Neutrophil (primary cell): ENCODE data around the gene SEC62.

Experiments used
- H3K27ac ChIP-seq: fragments of 200-600 bp; sonication (generic); 2 replicates; pipeline ENCODE4 v1.5.1; 2016; ENCODE audit warnings: mild to moderate bottlenecking, moderate library complexity
- H3K27me3 ChIP-seq: fragments of 200-600 bp; sonication (generic); 2 replicates; pipeline ENCODE4 v1.6.0; 2016; ENCODE audit warnings: mild to moderate bottlenecking
- H3K36me3 ChIP-seq: fragments of 200-600 bp; sonication (generic); 2 replicates; pipeline ENCODE4 v1.5.1; 2017
- H3K4me1 ChIP-seq, 2 experiments: fragments of 200-600 bp in 1 of 2; sonication (generic) in 1 of 2; 1 replicate in 1 of 2; 2 replicates in 1 of 2; pipeline versions ENCODE4 v1.5.1 to v1.6.1; 2013 to 2016; ENCODE audit warnings: low read depth in 1 of 2, low read length in 1 of 2, mild to moderate bottlenecking in 1 of 2, moderate library complexity in 1 of 2; ENCODE audit not compliant: control insufficient read depth in 1 of 2, insufficient read depth in 1 of 2
- H3K4me3 ChIP-seq, 2 experiments: fragments of 200-600 bp in 1 of 2; sonication (generic) in 1 of 2; 1 replicate in 1 of 2; 2 replicates in 1 of 2; pipeline ENCODE4 v1.5.1; 2013 to 2016; ENCODE audit warnings: low read depth in 1 of 2, low read length in 1 of 2, mild to moderate bottlenecking in 1 of 2, moderate library complexity in 1 of 2
- H3K9me3 ChIP-seq: fragments of 200-600 bp; sonication (generic); 2 replicates; pipeline ENCODE4 v1.5.1; 2016
- CTCF ChIP-seq: fragments of 200-600 bp; sonication (generic); IDR thresholded peaks from 2 replicates; pipeline ENCODE4 v1.5.1; 2016; ENCODE audit warnings: antibody characterized with exemption

SEC62 gene

GRCh38 chr3:169955406-169955805 lies 11.2 kb upstream of the SEC62 start:
- no peak for TF ChIP-seq CTCF
- Histone ChIP-seq H3K36me3 (no peaks in the 10 kb centered on the region), H3K9me3 (no peaks in the 10 kb centered on the region), H3K4me1 (peaks cover 56 to 61% of the 10 kb centered on the region in 2 experiments), H3K27me3 (no peaks in the 10 kb centered on the region), H3K27ac (peak overlapping the region; percentile 88), H3K4me3 (no peak overlapping the region)

- Histone ChIP-seq H3K4me1 (peaks cover 32% of the 10 kb centered on the region in 2 experiments), H3K36me3 (no peaks in the 10 kb centered on the region), H3K4me3 (no peak overlapping the region), H3K9me3 (no peaks in the 10 kb centered on the region), H3K27me3 (no peaks in the 10 kb centered on the region), H3K27ac (no peak overlapping the region)
- TF ChIP-seq CTCF: no peak
Observed at GRCh38 chr3:169964176-169964575, 2.4 kb upstream of the SEC62 start.

GRCh38 chr3:169965562-169966427 lies 812 bp upstream of the SEC62 start:
- peaks cover 46 to 47% of the 10 kb centered on the region in 2 experiments for H3K4me1 ChIP-seq
- H3K9me3 ChIP-seq: no peaks in the 10 kb centered on the region
- H3K27ac ChIP-seq: peak overlapping the region; percentile 92
- peak overlapping the region; percentile 64 to 78 for H3K4me3 ChIP-seq
- no peak for TF ChIP-seq CTCF
- H3K27me3 ChIP-seq: no peaks in the 10 kb centered on the region
- H3K36me3 ChIP-seq: no peaks in the 10 kb centered on the region

GRCh38 chr3:169966951-169967915 lies 626 bp downstream of the SEC62 start:
- Histone ChIP-seq H3K4me1 (peaks cover 59 to 61% of the 10 kb centered on the region in 2 experiments), H3K4me3 (peak overlapping the region; percentile 64 to 78)
- no peak for TF ChIP-seq CTCF

GRCh38 chr3:169968224-169968885 lies 1.7 kb downstream of the SEC62 start:
- TF ChIP-seq CTCF: no peak
- Histone ChIP-seq H3K4me1 (peaks cover 64 to 65% of the 10 kb centered on the region in 2 experiments), H3K9me3 (no peaks in the 10 kb centered on the region), H3K36me3 (no peaks in the 10 kb centered on the region), H3K27me3 (no peaks in the 10 kb centered on the region), H3K27ac (peak overlapping the region; percentile 92), H3K4me3 (peak overlapping the region; percentile 64 to 78)

More at GRCh38 chr3:169966951-169967915, 626 bp downstream of the SEC62 start:
- peak overlapping the region; percentile 92 for H3K27ac ChIP-seq
- H3K36me3 ChIP-seq: no peaks in the 10 kb centered on the region
- no peaks in the 10 kb centered on the region for H3K27me3 ChIP-seq
- no peaks in the 10 kb centered on the region for H3K9me3 ChIP-seq
